ENCODE data around the gene TIAM2. TPM values are rescaled to one million over a fixed set of nuclear protein-coding genes. Genes with fewer than 3 reads are reported as not detected.

The TIAM2 gene
- total and polyA plus RNA-seq, 10 of the 15 experiments (the other 5 are each of a cell fraction or from before 2014, with no cell fraction given), result 1.1 to 10.5 (median 2.3) TPM

- no peak for DNase-seq (ENCODE audit: low read depth, low spot score)
- SMC1A ChIA-PET (ENCODE audit: uncharacterized antibody, unreplicated experiment), result no interaction called here
- FAIRE-seq, result no peak
- intact Hi-C loops (cut with micrococcal nuclease; ENCODE audit: unreplicated experiment) (no loop called here), in situ Hi-C loops (cut with MboI) (no loop called here)
- Histone ChIP-seq H3K27me3 (replicated peaks in 1 of 2; ENCODE audit: control insufficient read depth in 2 of 2, insufficient read depth in 2 of 2, low read length in 1 of 2) (no peaks in the 10 kb centered on the region), H3K4me2 (ENCODE audit: control insufficient read depth, insufficient read depth) (no peak overlapping the region), H3K27ac (ENCODE audit: control insufficient read depth, insufficient read depth) (no peak overlapping the region), H4K20me1 (ENCODE audit: control insufficient read depth, insufficient read depth) (no peaks in the 10 kb centered on the region), H3K79me2 (ENCODE audit: control insufficient read depth, insufficient read depth, low read length) (no peaks in the 10 kb centered on the region), H3K36me3 (ENCODE audit: control insufficient read depth in 2 of 2, insufficient read depth in 2 of 2, low read length in 1 of 2) (no peaks in the 10 kb centered on the region), H3K4me3 (no peak overlapping the region), H2AFZ (ENCODE audit: control insufficient read depth, low read depth, low read length) (no peak overlapping the region), H3K4me1 (ENCODE audit: control insufficient read depth, insufficient read depth, low read length) (peaks cover 16% of the 10 kb centered on the region), H3K9me3 (replicated peaks; ENCODE audit: control insufficient read depth, insufficient read depth, low read length) (peaks cover 2% of the 10 kb centered on the region; the same call in 2 of the 3 replicates), H3K9ac (ENCODE audit: control insufficient read depth, insufficient read depth, low read length) (no peak overlapping the region)
- no TSS peak for BruUV-seq (replicated peaks)
- CTCF ChIA-PET, result no interaction called here
- WGBS (ENCODE audit: insufficient coverage, insufficient replicate concordance, low lambda C conversion rate, missing lambda C conversion rate), result 82% methylated on average over 10 of the region's 10 CpGs
- TF ChIP-seq FOS (IDR thresholded peaks at IDR 0.05; ENCODE audit: borderline replicate concordance, extremely low read depth, insufficient read length), result no peak
- TF ChIP-seq IKZF1 (conservative IDR thresholded peaks at IDR 0.05), result 0 out of 2 replicates have a peak, but pooled peaks have one; percentile 26
- no peak for TF ChIP-seq IKZF2 (IDR thresholded peaks at IDR 0.05)
- no peak for TF ChIP-seq E2F8 (IDR thresholded peaks at IDR 0.05; ENCODE audit: low read depth, partially characterized antibody)
- no peak for TF ChIP-seq MTA2 (IDR thresholded peaks at IDR 0.05; ENCODE audit: low read depth)
- peak; percentile 55 for TF ChIP-seq SKIL (IDR thresholded peaks at IDR 0.05; ENCODE audit: low read depth, poor library complexity, severe bottlenecking)
- peak in 1 of 2 experiments; percentile 18; a peak in 1 of 4 replicates for TF ChIP-seq BHLHE40 (IDR thresholded peaks at IDR 0.05; ENCODE audit: borderline replicate concordance in 1 of 2, low read depth in 2 of 2, low read length in 1 of 2)
- TF ChIP-seq PKNOX1 (IDR thresholded peaks at IDR 0.05), result peak; percentile 27; the same call in 1 of the 2 replicates
- TF ChIP-seq BCLAF1 (IDR thresholded peaks at IDR 0.05), result no peak
- no peak for TF ChIP-seq NR2C2 (IDR thresholded peaks at IDR 0.05; ENCODE audit: borderline replicate concordance, control insufficient read depth, insufficient read length, low read depth)
- POLR2A ChIA-PET, result no interaction called here
- RAD21 ChIA-PET (ENCODE audit: unreplicated experiment), result no interaction called here
- peak; percentile 30; the same call in 2 of the 3 replicates for ATAC-seq
Measured at GRCh38 chr6:155155787-155156447, 160.8 kb downstream of the TIAM2 start.

Data from GM12878 (cell line).